WTC11 (cell line): Measurements from ENCODE around the gene EFEMP2. TPM values are rescaled to one million over a fixed set of nuclear protein-coding genes. Genes with fewer than 3 reads are reported as not detected.

Experiments
- ATAC-seq: fragments of 200-7000 bp; cut with Tn5 transposase; 2 replicates; pipeline ENCODE4 v1.10.0; 2021; ENCODE audit warnings: mild to moderate bottlenecking, moderate library complexity
- CTCF ChIA-PET: fragments of 300-600 bp; sonication (Branson Sonifier 250); formaldehyde crosslinking; loops from one replicate; lab custom pipeline; 2021; ENCODE audit warnings: antibody characterized with exemption; lab: Charles Lee
- POLR2A ChIA-PET: fragments of 350-600 bp; sonication (Branson Sonifier 250); formaldehyde crosslinking; loops from one replicate; lab custom pipeline; 2021; ENCODE audit warnings: antibody characterized with exemption; lab: Charles Lee
- DNase-seq: peaks from one replicate; pipeline ENCODE4 v3.0.0; 2021; ENCODE audit warnings: low spot score
- H3K27ac Mint-ChIP-seq: 2 replicates; pipeline ENCODE4 v1.8.0; 2021; ENCODE audit warnings: mixed read lengths
- H3K27me3 Mint-ChIP-seq: 2 replicates; pipeline ENCODE4 v1.8.0; 2021; ENCODE audit warnings: low read depth, mild to moderate bottlenecking, moderate library complexity, mixed read lengths
- H3K36me3 Mint-ChIP-seq: 2 replicates; pipeline ENCODE4 v1.8.0; 2021; ENCODE audit warnings: mixed read lengths
- H3K4me1 Mint-ChIP-seq: 2 replicates; pipeline ENCODE4 v1.8.0; 2022; ENCODE audit warnings: mixed read lengths
- H3K4me3 Mint-ChIP-seq: 2 replicates; pipeline ENCODE4 v1.8.0; 2021; ENCODE audit warnings: mild to moderate bottlenecking, moderate library complexity, mixed read lengths
- H3K9me3 Mint-ChIP-seq: 2 replicates; pipeline ENCODE4 v1.8.0; 2021; ENCODE audit warnings: mixed read lengths
- ARID4B ChIP-seq: sonication (generic); formaldehyde crosslinking; IDR thresholded peaks from 2 replicates; pipeline ENCODE4 v1.8.0; 2023; ENCODE audit warnings: missing genetic modification reagents, mild to moderate bottlenecking, borderline replicate concordance
- ATF6 ChIP-seq: sonication (generic); formaldehyde crosslinking; IDR thresholded peaks from 2 replicates; pipeline ENCODE4 v1.8.1; 2023; ENCODE audit warnings: mild to moderate bottlenecking, missing genetic modification reagents
- CBFB ChIP-seq: sonication (generic); formaldehyde crosslinking; IDR thresholded peaks from 2 replicates; pipeline ENCODE4 v1.8.1; 2022; ENCODE audit warnings: mild to moderate bottlenecking, low read depth, missing genetic modification reagents
- CREM ChIP-seq: sonication (generic); formaldehyde crosslinking; IDR thresholded peaks from 2 replicates; pipeline ENCODE4 v1.8.1; 2022; ENCODE audit warnings: mild to moderate bottlenecking, missing genetic modification reagents, moderate library complexity
- E2F5 ChIP-seq: sonication (generic); formaldehyde crosslinking; IDR thresholded peaks from 2 replicates; pipeline ENCODE4 v1.8.1; 2022; ENCODE audit warnings: mild to moderate bottlenecking, moderate library complexity, missing genetic modification reagents
- FOXK1 ChIP-seq: sonication (generic); formaldehyde crosslinking; IDR thresholded peaks from 2 replicates; pipeline ENCODE4 v1.8.0; 2022; ENCODE audit warnings: mild to moderate bottlenecking, moderate library complexity, missing genetic modification reagents
- FOXP4 ChIP-seq: sonication (generic); formaldehyde crosslinking; IDR thresholded peaks from 2 replicates; pipeline ENCODE4 v1.8.0; 2022; ENCODE audit warnings: mild to moderate bottlenecking, missing genetic modification reagents
- GABPB1 ChIP-seq: sonication (generic); formaldehyde crosslinking; IDR thresholded peaks from 2 replicates; pipeline ENCODE4 v1.8.1; 2023; ENCODE audit warnings: mild to moderate bottlenecking, missing genetic modification reagents
- KAT7 ChIP-seq: sonication (generic); formaldehyde crosslinking; IDR thresholded peaks from 2 replicates; pipeline ENCODE4 v1.8.1; 2023; ENCODE audit warnings: missing genetic modification reagents, mild to moderate bottlenecking, borderline replicate concordance
- MAX ChIP-seq: sonication (generic); formaldehyde crosslinking; IDR thresholded peaks from 2 replicates; pipeline ENCODE4 v1.8.0; 2022; ENCODE audit warnings: mild to moderate bottlenecking, missing genetic modification reagents
- RELA ChIP-seq: sonication (generic); formaldehyde crosslinking; IDR thresholded peaks from 2 replicates; pipeline ENCODE4 v1.8.1; 2022; ENCODE audit warnings: missing genetic modification reagents, mild to moderate bottlenecking, borderline replicate concordance
- USF1 ChIP-seq: sonication (generic); formaldehyde crosslinking; IDR thresholded peaks from 2 replicates; pipeline ENCODE4 v1.8.0; 2022; ENCODE audit warnings: mild to moderate bottlenecking, missing genetic modification reagents
- USF2 ChIP-seq: sonication (generic); formaldehyde crosslinking; IDR thresholded peaks from 2 replicates; pipeline ENCODE4 v1.8.1; 2023; ENCODE audit warnings: mild to moderate bottlenecking, missing genetic modification reagents, moderate library complexity
- ZBTB43 ChIP-seq: sonication (generic); formaldehyde crosslinking; IDR thresholded peaks from 2 replicates; pipeline ENCODE4 v1.8.1; 2023; ENCODE audit warnings: mild to moderate bottlenecking, missing genetic modification reagents
- ZNF396 ChIP-seq: fragments of 250-450 bp; sonication (Bioruptor Pico); IDR thresholded peaks from 2 replicates; pipeline ENCODE4 v1.8.0; 2021; ENCODE audit warnings: mild to moderate bottlenecking, moderate library complexity, borderline replicate concordance
- total RNA-seq: library from RNA; stranded (reverse); gene quantifications from 3 replicates; pipeline ENCODE4 v1.2.3, GENCODE V29; 2021

Gene EFEMP2
- total RNA-seq, 1 experiment from 2014 or later = 14.2 TPM

GRCh38 chr11:65861533-65862183 lies 10.9 kb downstream of the EFEMP2 start (continued):
- no peak for TF ChIP-seq ZNF396

GRCh38 chr11:65861165-65861505 lies 11.5 kb downstream of the EFEMP2 start:
- DNase-seq (no peak), ATAC-seq (no peak)
- Mint-ChIP-seq H3K4me1 (peaks cover 18% of the 10 kb centered on the region), H3K4me3 (peak overlapping the region; percentile 90), H3K9me3 (no peaks in the 10 kb centered on the region), H3K27me3 (no peaks in the 10 kb centered on the region), H3K27ac (peak overlapping the region; percentile 80), H3K36me3 (peaks cover 28% of the 10 kb centered on the region)
- ChIA-PET POLR2A (interaction anchor here (1.1 to 4.2 kb wide), 6 partner anchors 10 to 55 kb away, joined by 3 to 90 read pairs (median 18); partner anchors contain the start of genes CCDC85B, EFEMP2 and FIBP), CTCF (interaction anchor here (0.7 to 16.6 kb wide), 9 partner anchors 8 to 184 kb away, joined by 3 to 539 read pairs (median 8); partner anchors contain the start of genes CCDC85B, EFEMP2 and FIBP)
- TF ChIP-seq E2F5 (CRISPR knock-in tag) (no peak), GABPB1 (CRISPR knock-in tag) (peak; percentile 41; the same call in 1 of the 2 replicates)

GRCh38 chr11:65860278-65861164 lies 12.1 kb downstream of the EFEMP2 start, which contains the start of gene MUS81:
Gene MUS81 (plus strand): TSS chr11:65860433. CDS start chr11:65860754, 321 bp downstream.
- peaks cover 35% of the 10 kb centered on the region for H3K36me3 Mint-ChIP-seq
- TF ChIP-seq MAX (CRISPR knock-in tag) = peak; percentile 60; the same call in 1 of the 2 replicates
- no peak for TF ChIP-seq ATF6 (CRISPR knock-in tag)
- TF ChIP-seq RELA = 0 out of 2 replicates have a peak, but pooled peaks have one; percentile 23
- peak; percentile 71; the same call in 1 of the 2 replicates for TF ChIP-seq ARID4B (CRISPR knock-in tag)
- peak; percentile 28; the same call in 1 of the 2 replicates for TF ChIP-seq CREM (CRISPR knock-in tag)
- TF ChIP-seq ZBTB43 (CRISPR knock-in tag) = no peak
- peak; percentile 83; the same call in 1 of the 2 replicates for TF ChIP-seq KAT7
- peak; percentile 46 for TF ChIP-seq FOXP4 (CRISPR knock-in tag)
- peak; percentile 77 for TF ChIP-seq FOXK1
- peak; percentile 66; the same call in 1 of the 2 replicates for TF ChIP-seq USF1 (CRISPR knock-in tag)
- 0 out of 2 replicates have a peak, but pooled peaks have one; percentile 81 for TF ChIP-seq CBFB (CRISPR knock-in tag)
- no peak for TF ChIP-seq USF2 (CRISPR knock-in tag)

More at GRCh38 chr11:65860278-65861164, 12.1 kb downstream of the EFEMP2 start, which contains the start of gene MUS81:
- DNase-seq = peak; percentile 99
- no peaks in the 10 kb centered on the region for H3K27me3 Mint-ChIP-seq
- H3K27ac Mint-ChIP-seq = peak within 1 kb of the TSS; percentile 98
- peaks cover 21% of the 10 kb centered on the region for H3K4me1 Mint-ChIP-seq
- peak; percentile 26 for ATAC-seq
- H3K4me3 Mint-ChIP-seq = peak within 1 kb of the TSS; percentile 90
- ChIA-PET POLR2A (interaction anchor here (0.6 to 4.2 kb wide), 22 partner anchors 8 to 245 kb away, joined by 3 to 90 read pairs (median 6); partner anchors contain the start of genes AP5B1, CCDC85B, EFEMP2 and FIBP), CTCF (interaction anchor here (0.5 to 16.6 kb wide), 65 partner anchors 7 to 452 kb away, joined by 3 to 539 read pairs (median 5); partner anchors contain the start of genes AP5B1, BANF1, CCDC85B and CST6)
- no peaks in the 10 kb centered on the region for H3K9me3 Mint-ChIP-seq
